ENCODE measurements around the gene RNF43. TPM values are rescaled to one million over a fixed set of nuclear protein-coding genes. Genes with fewer than 3 reads are reported as not detected.
A peak's percentile ranks its signal among the peaks of the same experiment; 100 is the strongest.

RNF43 gene
- total RNA-seq, 1 donor from 2014 or later, result 2.1 TPM

DNA sequence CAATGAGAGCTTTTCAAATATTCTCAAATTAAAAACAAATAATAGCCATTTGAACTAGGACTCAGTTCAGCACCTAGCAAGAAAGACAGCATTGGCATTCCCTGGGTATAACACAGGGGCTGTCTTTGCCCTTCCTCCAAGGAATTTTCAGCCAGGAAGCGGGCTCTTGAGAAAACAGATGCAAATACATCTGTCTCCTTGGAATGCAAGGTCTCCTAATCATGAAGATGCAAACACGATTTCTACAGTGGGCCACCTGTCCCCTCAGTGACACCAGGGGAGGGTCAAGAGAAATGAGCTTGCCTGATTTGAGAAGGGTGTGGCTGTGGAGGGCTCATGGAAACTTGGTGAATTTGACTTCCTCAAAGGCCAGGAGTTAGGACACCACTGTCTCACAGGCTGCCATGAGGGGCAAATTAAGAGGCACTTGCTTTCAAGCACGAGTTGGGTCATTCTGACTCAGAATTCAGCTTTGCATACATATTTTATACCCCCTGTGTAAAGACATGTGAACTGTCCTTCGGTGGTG lies 40.8 kb downstream of the RNF43 start:
- Mint-ChIP-seq H3K27ac (no peak overlapping the region), H3K27me3 (no peaks in the 10 kb centered on the region), H3K9me3 (no peaks in the 10 kb centered on the region), H3K4me1 (peaks cover 9% of the 10 kb centered on the region), H3K36me3 (ENCODE audit: low read depth) (no peaks in the 10 kb centered on the region), H3K4me3 (no peak overlapping the region)
- DNase-seq (no peak), ATAC-seq (ENCODE audit: low read depth) (peak; percentile 18)
- CTCF ChIA-PET, result interaction anchor here (0.6 kb wide), 1 partner anchor 59 kb away, joined by 3 read pairs; no protein-coding TSS in a partner anchor
- intact Hi-C loops (cut with micrococcal nuclease), result no loop called here
- POLR2A ChIA-PET, result interaction anchor here (0.5 to 1.4 kb wide), 3 partner anchors 12 to 32 kb away, joined by 3 to 4 read pairs (median 3); no protein-coding TSS in a partner anchor
- TF ChIP-seq, protein P1, sequence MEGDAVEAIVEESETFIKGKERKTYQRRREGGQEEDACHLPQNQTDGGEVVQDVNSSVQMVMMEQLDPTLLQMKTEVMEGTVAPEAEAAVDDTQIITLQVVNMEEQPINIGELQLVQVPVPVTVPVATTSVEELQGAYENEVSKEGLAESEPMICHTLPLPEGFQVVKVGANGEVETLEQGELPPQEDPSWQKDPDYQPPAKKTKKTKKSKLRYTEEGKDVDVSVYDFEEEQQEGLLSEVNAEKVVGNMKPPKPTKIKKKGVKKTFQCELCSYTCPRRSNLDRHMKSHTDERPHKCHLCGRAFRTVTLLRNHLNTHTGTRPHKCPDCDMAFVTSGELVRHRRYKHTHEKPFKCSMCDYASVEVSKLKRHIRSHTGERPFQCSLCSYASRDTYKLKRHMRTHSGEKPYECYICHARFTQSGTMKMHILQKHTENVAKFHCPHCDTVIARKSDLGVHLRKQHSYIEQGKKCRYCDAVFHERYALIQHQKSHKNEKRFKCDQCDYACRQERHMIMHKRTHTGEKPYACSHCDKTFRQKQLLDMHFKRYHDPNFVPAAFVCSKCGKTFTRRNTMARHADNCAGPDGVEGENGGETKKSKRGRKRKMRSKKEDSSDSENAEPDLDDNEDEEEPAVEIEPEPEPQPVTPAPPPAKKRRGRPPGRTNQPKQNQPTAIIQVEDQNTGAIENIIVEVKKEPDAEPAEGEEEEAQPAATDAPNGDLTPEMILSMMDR (IDR thresholded peaks at IDR 0.05), result no peak

DNA sequence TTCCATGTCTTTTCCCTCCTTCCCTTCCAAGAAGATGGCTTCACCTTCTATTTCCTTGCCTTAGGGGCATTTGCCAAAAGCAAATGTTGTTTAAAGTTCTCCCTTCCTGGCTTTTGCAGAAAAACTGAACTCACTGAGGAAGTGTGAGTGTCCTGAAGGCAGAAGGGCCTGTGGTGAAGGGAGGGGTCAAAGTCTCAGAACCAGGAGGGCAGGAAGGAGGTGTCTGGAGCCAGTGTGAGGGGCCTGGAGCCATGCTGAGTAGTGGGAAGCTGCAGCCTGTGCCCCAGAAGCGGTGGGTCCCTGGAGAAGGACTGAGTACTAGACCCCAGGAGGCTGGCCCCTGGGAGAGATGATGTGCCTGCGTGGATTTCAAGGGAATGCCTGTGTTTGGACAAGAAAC lies 41.5 kb downstream of the RNF43 start:
- DNase-seq (no peak), ATAC-seq (ENCODE audit: low read depth) (no peak)
- intact Hi-C loops (cut with micrococcal nuclease), result loop anchor here (1.0 kb wide), 1 partner anchor 59 kb away; no protein-coding TSS in a partner anchor
- H3K9me3 Mint-ChIP-seq, result no peaks in the 10 kb centered on the region
- TF ChIP-seq, protein P1 (IDR thresholded peaks at IDR 0.05), result no peak
- H3K27me3 Mint-ChIP-seq, result no peaks in the 10 kb centered on the region
- ChIA-PET CTCF (interaction anchor here (0.6 kb wide), 1 partner anchor 58 kb away, joined by 3 read pairs; no protein-coding TSS in a partner anchor), POLR2A (interaction anchor here (1.4 kb wide), 1 partner anchor 32 kb away, joined by 3 read pairs; no protein-coding TSS in a partner anchor)
- peaks cover 16% of the 10 kb centered on the region for H3K4me1 Mint-ChIP-seq
- no peak overlapping the region for H3K4me3 Mint-ChIP-seq
- no peaks in the 10 kb centered on the region for H3K36me3 Mint-ChIP-seq (ENCODE audit: low read depth)
- H3K27ac Mint-ChIP-seq, result no peak overlapping the region

DNA sequence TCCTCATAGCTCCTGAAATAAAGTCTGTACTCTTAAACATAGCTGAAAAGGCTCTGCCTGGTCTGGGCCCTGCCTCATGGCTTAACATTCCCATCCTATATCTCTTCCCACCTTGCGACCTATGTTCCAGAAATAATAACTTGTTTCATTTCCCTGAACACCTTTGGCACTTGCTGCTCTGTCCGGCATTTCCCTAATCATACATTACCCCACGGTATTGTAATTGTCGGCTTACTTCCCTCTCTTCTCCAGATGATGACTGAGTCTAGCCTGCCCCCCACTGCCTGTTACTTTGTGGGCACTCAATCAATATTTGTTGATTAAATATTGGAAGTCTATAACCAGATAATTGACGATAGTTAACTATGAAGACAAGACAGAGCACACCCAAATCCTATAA lies 42.1 kb downstream of the RNF43 start:
- DNase-seq (no peak), ATAC-seq (ENCODE audit: low read depth) (no peak)
- Mint-ChIP-seq H3K36me3 (ENCODE audit: low read depth) (no peaks in the 10 kb centered on the region), H3K9me3 (no peaks in the 10 kb centered on the region), H3K27ac (no peak overlapping the region), H3K27me3 (no peaks in the 10 kb centered on the region), H3K4me1 (peaks cover 22% of the 10 kb centered on the region), H3K4me3 (no peak overlapping the region)
- TF ChIP-seq, protein P1 (IDR thresholded peaks at IDR 0.05), result no peak
- POLR2A ChIA-PET, result no interaction called here
- CTCF ChIA-PET, result interaction anchor here (0.9 kb wide), 1 partner anchor 58 kb away, joined by 5 read pairs; no protein-coding TSS in a partner anchor
- intact Hi-C loops (cut with micrococcal nuclease), result loop anchor here (1.0 kb wide), 1 partner anchor 58 kb away; no protein-coding TSS in a partner anchor

DNA sequence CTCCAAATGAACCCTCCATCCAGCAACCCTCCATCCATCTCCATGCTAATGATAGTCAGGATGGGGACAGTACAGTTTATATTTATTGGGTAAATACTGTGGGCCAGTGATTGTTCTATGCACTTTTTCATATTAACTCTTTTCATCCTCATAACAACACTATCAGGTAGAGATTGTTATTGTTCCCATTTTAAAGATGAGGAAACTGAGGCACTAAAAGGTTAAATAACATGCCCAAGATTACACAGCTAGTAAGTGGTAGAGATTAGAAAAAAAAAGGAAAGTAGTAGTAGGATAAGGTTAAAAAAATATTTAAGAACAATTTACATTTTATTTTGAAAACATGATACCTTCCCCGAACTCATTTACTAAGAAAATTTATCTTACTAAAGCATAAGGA lies 43.4 kb downstream of the RNF43 start:
- ChIA-PET CTCF (interaction anchor here (1.5 kb wide), 1 partner anchor 56 kb away, joined by 4 read pairs; no protein-coding TSS in a partner anchor), POLR2A (interaction anchor here (1.5 to 9.7 kb wide), 3 partner anchors 8 to 46 kb away, joined by 3 to 126 read pairs (median 6); no protein-coding TSS in a partner anchor)
- DNase-seq, result no peak
- H3K36me3 Mint-ChIP-seq (ENCODE audit: low read depth), result no peaks in the 10 kb centered on the region
- intact Hi-C loops (cut with micrococcal nuclease), result no loop called here
- no peak overlapping the region for H3K27ac Mint-ChIP-seq
- TF ChIP-seq, protein P1 (IDR thresholded peaks at IDR 0.05), result no peak
- H3K27me3 Mint-ChIP-seq, result no peaks in the 10 kb centered on the region
- no peaks in the 10 kb centered on the region for H3K9me3 Mint-ChIP-seq
- no peak for ATAC-seq (ENCODE audit: low read depth)
- H3K4me3 Mint-ChIP-seq, result no peak overlapping the region
- H3K4me1 Mint-ChIP-seq, result peaks cover 34% of the 10 kb centered on the region

DNA sequence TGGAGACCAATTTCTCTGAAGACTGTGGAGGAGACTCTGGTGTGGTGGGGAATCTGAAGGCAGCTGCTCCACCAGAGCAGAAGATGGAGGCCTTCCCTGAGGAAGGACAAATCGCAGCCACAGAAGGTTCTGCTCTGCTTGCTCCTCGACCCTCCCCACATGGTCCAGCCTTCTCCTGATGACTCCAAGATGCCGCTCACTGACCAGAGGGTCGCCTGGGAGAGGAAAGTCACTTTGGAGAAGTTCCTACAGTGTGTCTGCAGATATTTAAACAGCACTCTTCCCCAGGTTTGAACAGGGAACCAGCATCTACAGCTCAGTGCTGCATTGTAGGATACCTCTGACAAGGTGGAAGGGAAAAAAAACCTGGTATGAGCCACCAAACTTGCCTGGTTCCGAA lies 44.3 kb downstream of the RNF43 start:
- Mint-ChIP-seq H3K27ac (peak overlapping the region; percentile 16), H3K36me3 (ENCODE audit: low read depth) (no peaks in the 10 kb centered on the region), H3K27me3 (no peaks in the 10 kb centered on the region), H3K4me1 (peaks cover 38% of the 10 kb centered on the region), H3K9me3 (no peaks in the 10 kb centered on the region), H3K4me3 (no peak overlapping the region)
- no peak for DNase-seq
- ChIA-PET CTCF (interaction anchor here (1.5 kb wide), 1 partner anchor 55 kb away, joined by 4 read pairs; no protein-coding TSS in a partner anchor), POLR2A (interaction anchor here (0.7 to 9.7 kb wide), 5 partner anchors 9 to 46 kb away, joined by 3 to 126 read pairs (median 6); partner anchors contain the start of gene SUPT4H1)
- intact Hi-C loops (cut with micrococcal nuclease), result no loop called here
- no peak for ATAC-seq (ENCODE audit: low read depth)
- TF ChIP-seq, protein P1 (IDR thresholded peaks at IDR 0.05), result no peak
